ENCODE measurements around the gene EFHC2. TPM values are rescaled to one million over a fixed set of nuclear protein-coding genes. Genes with fewer than 3 reads are reported as not detected.

Gene EFHC2
- total RNA-seq, 1 donor from 2014 or later, result 2.0 TPM

GRCh38 chrX:44183329-44183728 lies 160.1 kb downstream of the EFHC2 start:
- H3K4me3 Mint-ChIP-seq, result no peak overlapping the region
- no peak for DNase-seq (ENCODE audit: low spot score in 2 of 2, unreplicated experiment in 2 of 2)
- H3K36me3 Mint-ChIP-seq, result no peaks in the 10 kb centered on the region
- H3K27me3 Mint-ChIP-seq (ENCODE audit: low read depth), result no peaks in the 10 kb centered on the region
- no peaks in the 10 kb centered on the region for H3K4me1 Mint-ChIP-seq
- peaks cover 14% of the 10 kb centered on the region for H3K9me3 Mint-ChIP-seq
- no peak for TF ChIP-seq CTCF (IDR thresholded peaks at IDR 0.05; ENCODE audit: unreplicated experiment)
- H3K27ac Mint-ChIP-seq, result no peak overlapping the region

- no peak for TF ChIP-seq CTCF (IDR thresholded peaks at IDR 0.05; ENCODE audit: unreplicated experiment)
- Mint-ChIP-seq H3K4me1 (no peaks in the 10 kb centered on the region), H3K4me3 (no peak overlapping the region), H3K9me3 (peaks cover 35% of the 10 kb centered on the region), H3K27me3 (ENCODE audit: low read depth) (no peaks in the 10 kb centered on the region), H3K36me3 (no peaks in the 10 kb centered on the region), H3K27ac (no peak overlapping the region)
- no peak for DNase-seq (ENCODE audit: low spot score in 2 of 2, unreplicated experiment in 2 of 2)
Measured at GRCh38 chrX:44178274-44179053, 165.0 kb downstream of the EFHC2 start.

GRCh38 chrX:44175455-44175854 lies 168.0 kb downstream of the EFHC2 start:
- no peak for DNase-seq (ENCODE audit: low spot score in 2 of 2, unreplicated experiment in 2 of 2)
- no peak overlapping the region for H3K4me3 Mint-ChIP-seq
- peaks cover 43% of the 10 kb centered on the region for H3K9me3 Mint-ChIP-seq
- no peaks in the 10 kb centered on the region for H3K27me3 Mint-ChIP-seq (ENCODE audit: low read depth)
- no peaks in the 10 kb centered on the region for H3K4me1 Mint-ChIP-seq
- TF ChIP-seq CTCF (IDR thresholded peaks at IDR 0.05; ENCODE audit: unreplicated experiment), result no peak
- no peak overlapping the region for H3K27ac Mint-ChIP-seq
- H3K36me3 Mint-ChIP-seq, result no peaks in the 10 kb centered on the region

- Mint-ChIP-seq H3K27ac (no peak overlapping the region), H3K27me3 (ENCODE audit: low read depth) (no peaks in the 10 kb centered on the region), H3K4me1 (no peaks in the 10 kb centered on the region), H3K36me3 (no peaks in the 10 kb centered on the region), H3K9me3 (peaks cover 49% of the 10 kb centered on the region), H3K4me3 (no peak overlapping the region)
- TF ChIP-seq CTCF (IDR thresholded peaks at IDR 0.05; ENCODE audit: unreplicated experiment), result no peak
- DNase-seq (ENCODE audit: low spot score in 2 of 2, unreplicated experiment in 2 of 2), result no peak
Measured at GRCh38 chrX:44174061-44174460, 169.4 kb downstream of the EFHC2 start.

- no peaks in the 10 kb centered on the region for H3K36me3 Mint-ChIP-seq
- H3K9me3 Mint-ChIP-seq, result peaks cover 52% of the 10 kb centered on the region
- no peaks in the 10 kb centered on the region for H3K27me3 Mint-ChIP-seq (ENCODE audit: low read depth)
- H3K4me3 Mint-ChIP-seq, result no peak overlapping the region
- TF ChIP-seq CTCF (IDR thresholded peaks at IDR 0.05; ENCODE audit: unreplicated experiment), result no peak
- H3K27ac Mint-ChIP-seq, result no peak overlapping the region
- no peaks in the 10 kb centered on the region for H3K4me1 Mint-ChIP-seq
- DNase-seq (ENCODE audit: low spot score in 2 of 2, unreplicated experiment in 2 of 2), result no peak
Measured at GRCh38 chrX:44173219-44173618, 170.3 kb downstream of the EFHC2 start.

All from mesothelial cell of epicardium (in vitro differentiated cells).